Measurements from ENCODE around the gene LEMD2. TPM values are rescaled to one million over a fixed set of nuclear protein-coding genes. Genes with fewer than 3 reads are reported as not detected.

The LEMD2 gene
- total RNA-seq, 4 donors from 2014 or later, result 37.7 to 47.2 (median 42.3) TPM

DNA sequence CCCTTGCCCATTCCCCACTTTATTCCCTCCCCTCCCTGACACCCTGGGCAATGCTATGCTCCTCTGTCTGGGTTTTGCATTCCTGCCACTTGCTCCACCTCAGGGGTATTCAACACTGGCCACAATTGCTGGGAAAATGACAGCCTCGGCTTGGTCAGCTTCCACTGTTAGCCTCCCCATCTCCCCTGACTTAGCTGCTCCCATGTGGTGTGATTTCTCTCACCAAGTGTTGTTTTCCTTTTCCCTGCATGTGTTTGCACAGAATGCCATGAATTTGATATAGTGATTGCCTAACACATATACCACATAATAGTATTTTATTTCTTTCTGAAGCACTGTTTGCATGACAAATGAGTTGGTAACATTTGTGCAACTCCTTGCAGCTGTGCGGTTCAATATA, 1.4 kb upstream of the LEMD2 start:
- Histone ChIP-seq H3K36me3 (peaks cover 0 to 9% (median 0%) of the 10 kb centered on the region in 3 donors), H3K4me3 (no peak overlapping the region), H3K9me3 (no peaks in the 10 kb centered on the region), H3K4me1 (peaks cover 18 to 36% (median 31%) of the 10 kb centered on the region in 3 donors), H3K27me3 (peaks cover 0 to 24% (median 0%) of the 10 kb centered on the region in 4 donors), H3K27ac (no peak overlapping the region)
- TF ChIP-seq, protein P1, sequence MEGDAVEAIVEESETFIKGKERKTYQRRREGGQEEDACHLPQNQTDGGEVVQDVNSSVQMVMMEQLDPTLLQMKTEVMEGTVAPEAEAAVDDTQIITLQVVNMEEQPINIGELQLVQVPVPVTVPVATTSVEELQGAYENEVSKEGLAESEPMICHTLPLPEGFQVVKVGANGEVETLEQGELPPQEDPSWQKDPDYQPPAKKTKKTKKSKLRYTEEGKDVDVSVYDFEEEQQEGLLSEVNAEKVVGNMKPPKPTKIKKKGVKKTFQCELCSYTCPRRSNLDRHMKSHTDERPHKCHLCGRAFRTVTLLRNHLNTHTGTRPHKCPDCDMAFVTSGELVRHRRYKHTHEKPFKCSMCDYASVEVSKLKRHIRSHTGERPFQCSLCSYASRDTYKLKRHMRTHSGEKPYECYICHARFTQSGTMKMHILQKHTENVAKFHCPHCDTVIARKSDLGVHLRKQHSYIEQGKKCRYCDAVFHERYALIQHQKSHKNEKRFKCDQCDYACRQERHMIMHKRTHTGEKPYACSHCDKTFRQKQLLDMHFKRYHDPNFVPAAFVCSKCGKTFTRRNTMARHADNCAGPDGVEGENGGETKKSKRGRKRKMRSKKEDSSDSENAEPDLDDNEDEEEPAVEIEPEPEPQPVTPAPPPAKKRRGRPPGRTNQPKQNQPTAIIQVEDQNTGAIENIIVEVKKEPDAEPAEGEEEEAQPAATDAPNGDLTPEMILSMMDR (IDR thresholded peaks at IDR 0.05), result no peak
- TF ChIP-seq POLR2A (IDR thresholded peaks at IDR 0.05), result no peak
- 63 to 84% methylated on average over 2 of the region's 2 CpGs for whole genome bisulfite sequencing, 2 donors
- intact Hi-C loops (cut with DNase I), result no loop called here
- no peak for DNase-seq

DNA sequence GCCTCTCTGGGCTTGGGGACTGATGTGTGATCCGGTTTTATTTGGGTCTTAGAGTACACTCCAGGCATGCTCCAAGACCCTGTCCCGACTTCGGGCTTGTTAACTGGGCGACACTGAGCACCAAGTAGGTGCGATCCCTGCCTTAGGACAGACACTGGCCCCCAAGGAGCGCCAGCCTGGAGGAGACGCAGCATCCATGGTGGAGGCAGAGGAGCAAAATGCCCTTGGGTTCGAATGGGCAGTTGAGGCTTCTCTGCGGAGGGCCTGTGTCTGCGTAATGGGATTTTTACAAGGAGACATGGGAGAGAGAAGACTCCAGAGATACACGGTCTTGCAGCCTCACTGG, 593 bp upstream of the LEMD2 start:
- Histone ChIP-seq H3K4me3 (peak overlapping the region in 3 of 4 donors; percentile 64 to 95 (median 90)), H3K27ac (peak overlapping the region in 2 of 4 donors; percentile 92 to 99), H3K36me3 (peaks cover 0 to 18% (median under 1%) of the 10 kb centered on the region in 3 donors), H3K9me3 (no peaks in the 10 kb centered on the region), H3K4me1 (peaks cover 18 to 44% (median 39%) of the 10 kb centered on the region in 3 donors), H3K27me3 (peaks cover 0 to 16% (median 0%) of the 10 kb centered on the region in 4 donors)
- intact Hi-C loops (cut with DNase I), result no loop called here
- WGBS, 2 donors, result 84 to 89% methylated on average over 8 to 11 of the region's 11 CpGs
- no peak for TF ChIP-seq POLR2A (IDR thresholded peaks at IDR 0.05)
- TF ChIP-seq, protein P1 (IDR thresholded peaks at IDR 0.05), result no peak
- DNase-seq, result no peak

DNA sequence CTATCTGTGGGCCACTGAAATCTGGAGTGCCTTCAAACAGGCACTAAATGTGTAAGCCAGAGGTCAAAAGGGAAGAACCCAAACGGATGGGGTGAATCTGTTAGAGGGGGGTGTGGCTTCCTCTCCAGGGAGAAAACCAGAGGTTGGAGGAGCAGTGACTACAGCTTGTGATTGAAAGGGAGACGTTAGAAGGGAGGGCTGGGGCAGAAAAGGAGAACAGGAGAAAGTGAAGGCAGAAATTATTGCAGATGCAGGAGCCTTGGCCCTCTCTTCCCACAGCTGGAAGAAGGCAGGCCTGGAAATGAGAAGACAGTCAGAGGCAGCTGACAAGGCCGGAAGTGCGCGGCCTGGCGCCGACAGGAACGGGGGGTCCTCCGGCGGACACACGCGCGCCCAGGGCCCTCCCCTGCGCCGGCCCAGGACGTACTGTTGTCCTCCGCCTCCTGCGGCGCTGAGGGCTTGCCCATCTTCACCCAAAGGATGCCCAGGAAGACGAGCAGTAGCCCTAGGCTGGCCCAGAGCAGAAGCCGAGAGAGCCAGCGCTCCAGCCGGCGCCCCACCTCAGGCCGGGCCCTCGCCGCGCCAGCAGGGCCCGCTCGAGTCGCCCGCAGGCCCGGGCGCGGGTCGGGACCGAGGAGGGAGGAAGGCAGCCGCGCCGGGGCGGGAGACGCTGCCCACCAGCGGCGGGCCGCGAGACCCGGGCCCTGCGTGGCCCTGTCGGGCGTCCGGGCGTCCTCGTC, 806 bp downstream of the LEMD2 start:
- Histone ChIP-seq H3K4me3 (peak overlapping the region; percentile 64 to 97 (median 92)), H3K27ac (peak overlapping the region; percentile 92 to 99 (median 98)), H3K4me1 (peaks cover 18 to 56% (median 40%) of the 10 kb centered on the region in 3 donors), H3K27me3 (peaks cover 0 to 2% (median 0%) of the 10 kb centered on the region in 4 donors), H3K9me3 (no peaks in the 10 kb centered on the region), H3K36me3 (peaks cover 11 to 32% (median 15%) of the 10 kb centered on the region in 3 donors)
- peak; percentile 36 for DNase-seq
- intact Hi-C loops (cut with DNase I), result no loop called here
- TF ChIP-seq, protein P1 (IDR thresholded peaks at IDR 0.05), result no peak
- TF ChIP-seq POLR2A (IDR thresholded peaks at IDR 0.05), result peak in 2 of 4 donors; percentile 75 to 80
- 0% methylated on average over 2 to 24 of the region's 53 CpGs for WGBS, 2 donors

DNA sequence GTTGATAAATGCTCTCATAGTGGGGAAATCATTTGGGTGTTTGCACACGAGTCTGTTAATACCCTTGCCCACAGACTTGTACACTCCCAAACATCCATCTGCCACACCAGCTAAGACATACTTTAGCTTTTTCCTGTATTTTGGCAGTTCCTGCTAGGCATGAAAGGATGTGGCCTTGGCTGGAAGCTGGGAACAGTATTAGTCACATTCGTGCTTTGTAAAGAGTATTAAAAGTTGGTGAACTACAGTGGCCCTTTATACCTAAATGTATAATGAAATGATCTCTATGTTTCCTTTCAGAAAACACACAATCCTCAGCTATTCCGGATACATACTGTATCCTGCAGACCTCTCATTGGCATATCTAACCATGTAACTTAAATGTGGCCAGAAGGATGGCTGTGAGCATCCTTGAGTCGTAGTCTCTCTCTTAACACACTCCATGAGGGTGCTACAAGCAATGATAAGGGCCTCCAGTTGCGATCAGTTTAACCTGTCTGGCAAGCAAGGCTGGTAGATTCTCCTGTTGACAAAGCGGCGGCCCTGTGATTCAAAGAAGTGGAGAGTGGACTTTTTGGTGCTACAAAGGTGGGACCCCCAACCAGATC, 1.5 kb downstream of the LEMD2 start:
- intact Hi-C loops (cut with DNase I), result no loop called here
- H3K27ac ChIP-seq, result peak overlapping the region; percentile 92 to 99 (median 98)
- TF ChIP-seq, protein P1 (IDR thresholded peaks at IDR 0.05), result no peak
- TF ChIP-seq POLR2A (IDR thresholded peaks at IDR 0.05), result no peak
- 13 to 19% methylated on average over 7 of the region's 7 CpGs for WGBS, 2 donors
- no peaks in the 10 kb centered on the region for H3K9me3 ChIP-seq
- H3K27me3 ChIP-seq, result no peaks in the 10 kb centered on the region
- peaks cover 17 to 39% (median 22%) of the 10 kb centered on the region in 3 donors for H3K36me3 ChIP-seq
- H3K4me3 ChIP-seq, result peak overlapping the region; percentile 64 to 97 (median 92)
- peaks cover 18 to 60% (median 42%) of the 10 kb centered on the region in 3 donors for H3K4me1 ChIP-seq
- no peak for DNase-seq

DNA sequence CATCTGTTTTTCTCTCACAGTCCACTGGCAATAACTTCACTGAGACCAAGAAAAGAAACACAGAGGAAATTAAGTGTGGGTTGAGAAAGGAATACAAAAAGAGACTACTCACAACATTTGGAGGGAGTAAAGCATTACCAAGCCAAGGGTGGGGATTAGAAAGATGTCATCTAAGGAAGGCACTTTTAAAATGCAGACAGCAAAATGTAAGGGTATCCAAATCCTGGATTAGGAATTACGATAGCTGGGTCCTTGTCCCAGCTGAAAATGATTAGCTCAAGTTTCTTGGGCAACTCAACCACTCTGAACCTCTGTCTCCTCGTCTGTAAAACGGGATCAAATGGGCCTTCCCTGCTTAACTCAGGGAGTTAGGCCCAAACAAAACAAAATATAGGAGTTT, 2.2 kb downstream of the LEMD2 start:
- Histone ChIP-seq H3K9me3 (no peaks in the 10 kb centered on the region), H3K36me3 (peaks cover 21 to 46% (median 29%) of the 10 kb centered on the region in 3 donors), H3K27me3 (no peaks in the 10 kb centered on the region), H3K27ac (peak overlapping the region in 3 of 4 donors; percentile 92 to 99 (median 99)), H3K4me3 (peak overlapping the region in 1 of 4 donors; percentile 95), H3K4me1 (peaks cover 18 to 67% (median 45%) of the 10 kb centered on the region in 3 donors)
- intact Hi-C loops (cut with DNase I), result no loop called here
- no peak for DNase-seq
- TF ChIP-seq, protein P1 (IDR thresholded peaks at IDR 0.05), result no peak
- TF ChIP-seq POLR2A (IDR thresholded peaks at IDR 0.05), result no peak
- 69 to 75% methylated on average over 3 of the region's 3 CpGs for WGBS, 2 donors

All from esophagus squamous epithelium (tissue), 5 donors.